HG03280 (cell line): ENCODE measurements around the gene GSS.

Source experiments
- ATAC-seq: cut with Tn5 transposase; IDR thresholded peaks from one replicate; pipeline ENCODE4 v1.9.1; 2021; ENCODE audit warnings: mild to moderate bottlenecking, moderate library complexity; ENCODE audit not compliant: unreplicated experiment

Gene GSS

GRCh38 chr20:34955231-34956040, at the start of gene GSS, which contains the start of gene MYH7B:
GSS (minus strand) TSS chr20:34955806; CDS start chr20:34951852, 3,954 bp downstream.
MYH7B (plus strand) TSS chr20:34955868; CDS start chr20:34978006, 22,138 bp downstream.
- ATAC-seq = peak; percentile 87

DNA sequence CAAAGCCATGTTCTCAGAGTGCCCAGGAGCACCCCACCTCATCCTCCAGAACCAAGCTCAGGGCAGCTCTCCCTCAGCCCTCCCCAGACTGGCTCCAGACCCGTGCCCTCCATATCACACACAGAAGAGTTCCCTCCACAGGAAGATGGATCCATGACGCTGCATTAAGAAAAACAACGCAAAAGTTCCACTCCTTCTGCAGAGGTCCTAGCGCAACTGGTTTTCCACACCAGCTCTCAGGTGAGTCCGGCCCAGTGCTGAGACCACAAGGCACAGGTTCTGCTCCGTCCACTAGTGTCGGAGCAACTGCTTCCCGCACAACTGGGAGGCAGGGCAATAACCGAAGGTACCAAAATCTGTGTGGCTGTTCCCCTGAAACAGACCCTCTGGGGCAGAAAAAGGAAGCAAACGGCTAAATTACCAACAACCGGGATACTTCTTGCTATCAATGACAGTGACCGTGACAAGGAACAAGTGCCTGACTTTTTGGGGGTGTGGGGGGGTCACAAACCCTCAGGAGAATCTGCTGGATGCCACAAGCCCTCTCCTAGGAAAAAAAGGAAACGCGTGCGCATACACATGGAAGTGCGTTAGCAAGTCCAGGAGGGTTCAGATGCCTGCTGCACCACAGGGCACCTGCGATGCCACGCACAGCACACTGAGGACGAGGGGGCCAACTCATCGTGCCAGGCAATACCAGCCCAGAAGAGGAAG, 49.3 kb upstream of the GSS start:
- no peak for ATAC-seq

GRCh38 chr20:35004051-35004725, 48.6 kb upstream of the GSS start:
- ATAC-seq = no peak

GRCh38 chr20:35003211-35004031, 47.8 kb upstream of the GSS start:
- no peak for ATAC-seq

DNA sequence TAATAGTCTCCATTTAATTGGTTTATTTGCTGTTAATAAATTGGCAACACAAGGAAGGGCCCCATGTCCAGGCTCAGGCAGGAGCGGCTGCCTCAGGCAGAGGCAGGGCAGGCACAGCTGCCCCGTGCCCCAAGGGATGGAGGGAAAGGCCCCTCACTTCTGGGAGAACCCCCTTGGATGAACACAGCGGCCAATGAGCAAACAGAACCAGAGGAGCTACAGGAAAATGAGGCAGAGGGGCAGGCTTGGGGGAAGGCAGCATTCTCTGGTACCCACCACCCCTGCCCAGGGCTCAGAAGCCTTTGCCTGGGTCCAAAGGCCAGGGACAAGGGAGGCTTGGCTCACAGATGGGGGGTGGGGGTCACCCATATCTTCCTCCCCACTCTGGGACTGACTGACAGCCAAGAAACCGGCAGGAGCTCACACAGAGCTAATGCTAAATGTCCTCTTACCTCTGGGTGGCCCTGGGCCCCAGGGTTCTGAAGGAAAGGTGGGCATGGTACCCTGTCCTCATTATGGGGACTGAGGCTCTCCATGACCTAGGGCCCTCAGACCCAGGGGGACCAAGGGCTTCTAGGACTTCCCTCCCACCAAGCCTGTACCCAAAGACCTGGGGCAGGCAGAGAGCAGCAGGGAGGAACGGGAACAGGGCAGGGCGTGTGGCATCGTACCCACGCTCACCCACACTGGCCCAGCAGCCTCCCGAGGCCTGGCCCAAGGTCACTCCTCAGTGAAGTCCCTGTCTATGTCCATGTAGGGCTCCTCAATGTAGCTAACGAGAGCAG, 47.0 kb upstream of the GSS start:
- ATAC-seq = no peak

DNA sequence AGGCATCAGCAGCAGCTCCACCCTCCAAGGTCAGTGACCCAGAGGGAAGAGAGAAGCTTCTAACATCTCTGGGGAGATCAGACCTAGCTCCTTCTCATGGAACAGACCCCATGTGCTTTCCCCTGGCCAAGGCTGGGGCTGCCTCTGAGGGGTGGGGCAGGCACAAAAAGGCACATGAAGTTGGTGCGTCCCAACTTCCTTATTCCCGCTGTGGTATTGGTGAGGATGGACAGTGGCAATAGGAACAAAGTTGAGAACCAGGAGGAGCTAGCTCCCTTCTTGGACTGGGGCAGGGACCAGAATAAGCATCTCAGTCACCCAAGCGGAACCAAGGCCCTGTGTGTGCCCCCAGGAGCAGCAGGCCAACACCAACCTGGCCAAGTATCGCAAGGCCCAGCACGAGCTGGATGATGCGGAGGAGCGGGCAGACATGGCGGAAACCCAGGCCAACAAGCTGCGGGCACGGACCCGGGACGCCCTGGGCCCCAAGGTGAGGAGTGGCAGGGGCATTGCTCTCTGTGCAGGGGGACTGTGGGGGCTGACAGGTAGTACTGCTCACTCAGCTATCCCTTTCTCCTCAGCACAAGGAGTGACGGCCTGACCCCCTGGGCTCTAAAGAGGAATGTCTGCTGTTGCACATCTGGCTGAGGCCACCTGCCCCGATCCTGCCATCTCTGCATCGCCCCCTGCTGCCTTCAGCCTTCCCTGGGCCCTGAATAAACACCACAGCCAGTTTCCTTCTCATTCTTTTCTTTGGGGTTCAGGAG, 46.2 kb upstream of the GSS start:
- no peak for ATAC-seq

DNA sequence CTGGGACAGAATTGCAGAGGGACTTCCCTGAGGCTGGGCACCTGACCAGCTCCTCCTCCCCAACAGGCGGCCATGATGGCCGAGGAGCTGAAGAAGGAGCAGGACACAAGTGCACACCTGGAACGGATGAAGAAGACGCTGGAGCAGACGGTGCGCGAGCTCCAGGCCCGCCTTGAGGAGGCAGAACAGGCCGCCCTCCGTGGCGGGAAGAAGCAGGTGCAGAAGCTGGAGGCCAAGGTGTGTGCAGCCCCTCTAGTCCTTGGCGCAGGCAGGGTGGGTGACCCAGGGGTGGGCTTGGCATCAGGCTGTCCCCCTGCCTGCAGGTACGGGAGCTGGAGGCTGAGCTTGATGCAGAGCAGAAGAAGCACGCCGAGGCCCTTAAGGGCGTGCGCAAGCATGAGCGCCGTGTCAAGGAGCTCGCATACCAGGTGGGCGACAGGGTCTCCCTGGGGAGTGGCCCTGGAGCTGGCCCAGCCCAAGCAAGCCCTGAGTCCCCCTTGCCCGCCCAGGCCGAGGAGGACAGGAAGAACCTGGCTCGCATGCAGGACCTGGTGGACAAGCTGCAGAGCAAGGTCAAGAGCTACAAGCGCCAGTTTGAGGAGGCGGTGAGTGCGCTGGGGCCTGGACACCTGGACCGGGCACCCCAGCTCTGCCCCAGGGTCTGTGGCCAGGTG, 45.5 kb upstream of the GSS start:
- no peak for ATAC-seq

- ATAC-seq = no peak
These were observed 44.8 kb upstream of the GSS start for GRCh38 chr20:35000311-35000921.

GRCh38 chr20:34999782-35000181, 44.2 kb upstream of the GSS start:
- no peak for ATAC-seq

DNA sequence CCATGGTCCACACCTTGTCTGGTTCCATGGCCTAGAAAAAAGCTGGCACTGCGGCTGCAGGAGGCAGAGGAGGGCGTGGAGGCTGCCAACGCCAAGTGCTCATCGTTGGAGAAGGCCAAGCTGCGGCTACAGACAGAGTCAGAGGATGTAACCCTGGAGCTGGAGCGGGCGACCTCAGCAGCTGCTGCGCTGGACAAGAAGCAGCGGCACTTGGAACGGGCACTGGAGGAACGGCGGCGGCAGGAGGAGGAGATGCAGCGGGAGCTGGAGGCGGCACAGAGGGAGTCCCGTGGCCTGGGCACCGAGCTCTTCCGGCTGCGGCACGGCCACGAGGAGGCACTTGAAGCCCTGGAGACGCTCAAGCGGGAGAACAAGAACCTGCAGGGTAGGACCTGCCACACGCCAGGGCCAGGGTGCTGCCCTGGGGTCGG, 43.4 kb upstream of the GSS start:
- no peak for ATAC-seq

DNA sequence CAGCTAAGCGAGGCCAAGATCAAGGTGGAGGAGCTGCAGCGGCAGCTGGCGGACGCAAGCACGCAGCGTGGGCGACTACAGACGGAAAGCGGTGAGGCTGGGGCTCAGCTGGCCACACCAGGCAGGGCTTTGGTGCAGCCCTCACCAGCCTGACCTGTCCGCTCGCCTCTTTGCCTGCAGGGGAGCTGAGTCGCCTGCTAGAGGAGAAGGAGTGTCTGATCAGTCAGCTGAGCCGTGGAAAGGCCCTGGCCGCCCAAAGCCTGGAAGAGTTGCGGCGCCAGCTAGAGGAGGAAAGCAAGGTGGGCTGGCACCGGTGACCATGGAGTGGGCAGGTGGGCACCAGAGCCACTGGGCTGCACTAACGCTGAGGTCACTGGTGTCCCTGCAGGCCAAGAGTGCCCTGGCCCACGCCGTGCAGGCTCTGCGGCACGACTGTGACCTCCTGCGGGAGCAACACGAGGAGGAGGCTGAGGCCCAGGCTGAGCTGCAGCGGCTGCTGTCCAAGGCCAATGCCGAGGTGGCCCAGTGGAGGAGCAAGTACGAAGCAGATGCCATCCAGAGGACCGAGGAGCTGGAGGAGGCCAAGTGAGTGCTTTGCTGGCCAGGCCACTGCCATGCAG, 42.8 kb upstream of the GSS start:
- no peak for ATAC-seq

- ATAC-seq = no peak
These were observed 42.2 kb upstream of the GSS start for GRCh38 chr20:34997774-34998173.

DNA sequence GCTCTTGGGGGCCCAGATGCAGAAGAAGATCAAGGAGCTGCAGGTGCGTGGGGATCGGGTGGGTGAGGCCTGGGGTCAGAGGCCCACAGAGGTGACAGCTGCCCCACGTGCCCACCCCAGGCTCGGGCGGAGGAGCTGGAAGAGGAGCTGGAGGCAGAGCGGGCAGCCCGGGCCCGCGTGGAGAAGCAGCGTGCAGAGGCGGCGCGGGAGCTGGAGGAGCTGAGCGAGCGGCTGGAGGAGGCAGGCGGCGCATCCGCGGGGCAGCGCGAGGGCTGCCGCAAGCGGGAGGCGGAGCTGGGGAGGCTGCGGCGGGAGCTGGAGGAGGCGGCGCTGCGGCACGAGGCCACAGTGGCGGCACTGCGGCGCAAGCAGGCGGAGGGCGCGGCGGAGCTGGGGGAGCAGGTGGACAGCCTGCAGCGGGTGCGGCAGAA, 41.5 kb upstream of the GSS start:
- no peak for ATAC-seq

DNA sequence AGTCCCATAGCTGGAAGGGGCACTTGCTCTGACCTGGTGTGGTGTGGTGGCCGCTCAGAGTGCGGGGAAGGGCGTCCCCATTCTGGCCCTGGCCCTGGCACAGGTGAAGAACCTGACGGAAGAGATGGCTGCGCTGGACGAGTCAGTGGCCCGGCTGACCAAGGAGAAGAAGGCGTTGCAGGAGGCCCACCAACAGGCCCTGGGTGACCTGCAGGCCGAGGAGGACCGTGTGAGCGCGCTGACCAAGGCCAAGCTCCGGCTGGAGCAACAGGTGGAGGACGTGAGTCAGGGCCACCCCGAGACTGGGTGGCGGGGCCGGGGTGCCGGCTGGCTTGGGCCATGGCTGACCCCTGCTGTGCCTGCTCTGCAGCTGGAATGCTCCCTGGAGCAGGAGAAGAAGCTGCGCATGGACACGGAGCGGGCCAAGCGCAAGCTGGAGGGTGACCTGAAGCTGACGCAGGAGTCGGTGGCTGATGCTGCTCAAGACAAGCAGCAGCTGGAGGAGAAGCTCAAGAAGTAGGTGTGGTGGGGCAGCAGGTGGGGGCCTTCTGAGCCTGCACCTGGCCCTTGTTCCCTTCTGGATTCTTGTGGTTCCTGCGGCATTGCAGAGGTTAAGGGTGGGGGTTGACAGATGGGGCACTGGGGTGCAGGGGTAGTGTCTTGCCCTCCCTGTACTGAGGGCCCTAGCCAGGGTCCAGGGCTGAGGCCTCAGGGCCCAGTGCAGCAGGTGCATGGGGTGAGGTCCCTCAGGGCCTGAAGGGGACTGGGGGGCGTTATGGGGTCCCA, 40.8 kb upstream of the GSS start:
- ATAC-seq = no peak

DNA sequence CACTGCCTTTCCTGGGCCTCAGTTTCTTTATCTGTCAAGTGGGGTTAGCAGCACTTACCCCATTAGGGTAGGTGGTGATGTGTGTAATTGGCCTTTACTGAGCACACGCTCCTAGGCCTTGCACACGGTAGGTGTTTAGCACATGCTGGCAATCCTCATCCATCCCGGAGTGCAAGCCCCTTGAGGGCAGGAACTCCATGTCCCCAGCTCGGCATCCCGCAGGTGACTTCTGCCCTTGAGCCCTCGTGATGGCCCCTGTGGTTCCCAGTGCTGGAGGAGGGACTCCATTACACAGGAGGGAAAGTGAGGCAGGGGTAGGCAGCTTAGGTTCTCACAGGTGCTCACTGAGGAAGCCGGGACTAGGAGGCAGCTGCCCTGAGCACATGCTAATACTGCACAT, 40.1 kb upstream of the GSS start:
- ATAC-seq = no peak

- ATAC-seq = no peak
These were observed 39.6 kb upstream of the GSS start for GRCh38 chr20:34995192-34995591.
